Endometrium (tissue), 2 donors: Measurements from ENCODE around the gene CDC37.

Source experiments
- FAIRE-seq: peaks from 2 replicates; lab custom pipeline; 2012; peaks lifted over from hg19 to GRCh38; lab: Jason Lieb, UNC
- donor health status: control.
- donor health status: control.

The CDC37 gene

DNA sequence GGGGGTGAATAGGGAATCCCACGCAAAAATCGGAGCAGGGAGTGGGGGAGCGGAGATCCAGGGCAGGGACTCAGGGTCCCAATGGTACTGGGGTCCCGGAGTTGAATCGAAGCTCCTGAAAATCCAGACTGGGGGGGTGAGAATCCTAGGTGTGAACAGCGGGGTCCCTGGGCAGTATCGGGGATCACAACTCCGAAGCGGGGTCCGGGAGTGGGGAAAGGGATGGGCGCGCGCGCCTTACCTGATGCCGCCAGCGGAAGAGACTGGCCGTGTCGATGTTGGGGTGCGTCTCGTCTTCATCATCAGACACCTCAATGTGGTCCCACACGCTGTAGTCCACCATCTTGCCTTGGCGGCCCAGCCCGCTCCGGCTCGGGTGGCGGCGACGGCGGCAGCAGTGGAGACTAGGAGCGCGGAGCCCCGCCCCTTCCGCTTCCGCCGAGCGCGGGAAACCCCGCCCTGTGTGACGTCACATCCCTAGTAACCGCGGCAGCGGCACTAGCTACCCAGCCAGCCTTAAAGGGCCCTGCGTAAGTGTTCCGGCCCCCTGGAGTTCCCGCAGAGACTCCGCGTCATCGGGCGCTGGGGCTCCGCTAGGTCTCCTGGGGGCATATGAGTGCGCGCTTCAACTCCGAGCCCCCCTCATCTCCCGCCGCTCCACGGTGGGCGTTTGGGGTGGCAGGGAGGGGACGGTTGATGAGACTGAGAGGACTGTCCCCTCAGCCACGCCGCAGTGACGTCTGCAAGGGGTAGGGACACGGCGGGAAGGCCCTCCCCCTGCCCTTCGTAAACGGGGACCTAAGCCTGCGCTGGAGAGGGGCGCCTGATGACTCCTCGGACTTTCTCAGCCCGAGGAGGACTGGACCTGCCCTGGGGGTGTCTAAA is at the start of gene CDC37:
Gene CDC37 (minus strand): TSS at position 406 of the 885 bp plus-strand sequence. CDS start 63 bp downstream, at position 343.
- FAIRE-seq, result no peak

DNA sequence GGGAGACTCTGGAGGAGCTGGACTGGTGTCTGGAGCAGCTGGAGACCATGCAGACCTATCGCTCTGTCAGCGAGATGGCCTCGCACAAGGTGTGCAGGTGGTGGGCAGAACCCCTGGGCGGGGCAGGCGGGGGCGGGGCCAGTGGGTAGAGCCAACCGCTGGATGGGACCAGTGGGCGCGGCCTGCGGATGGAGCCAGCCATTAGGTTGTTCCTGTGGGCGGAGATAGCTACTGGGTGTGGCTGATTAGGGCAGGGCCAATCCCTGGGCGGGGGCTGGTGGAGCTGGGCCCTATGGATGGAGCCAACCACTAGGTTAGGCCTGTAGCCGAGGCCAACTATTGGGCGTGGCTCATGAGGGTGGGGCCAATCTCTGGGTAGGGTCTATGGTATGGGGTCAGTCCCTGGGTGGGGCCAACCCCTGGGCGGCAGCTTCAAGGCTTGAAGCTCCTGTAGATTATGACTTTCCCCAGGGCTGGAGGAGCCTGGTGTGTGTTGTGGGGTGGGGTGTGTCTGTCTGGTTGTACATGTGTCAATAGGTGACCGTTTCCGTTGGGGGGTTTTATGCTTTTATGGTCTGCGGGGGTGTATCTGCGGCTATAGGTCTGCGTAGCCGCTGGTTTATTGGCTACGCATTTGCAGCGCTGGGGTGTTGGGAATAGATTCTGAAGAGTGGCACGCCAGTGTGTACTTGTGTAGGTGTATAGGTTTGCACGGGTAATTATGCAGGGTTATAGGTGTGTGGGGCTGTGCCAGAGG is 47.7 kb upstream of the CDC37 start:
- no peak for FAIRE-seq

GRCh38 chr19:10450191-10450852 is 47.0 kb upstream of the CDC37 start:
- no peak for FAIRE-seq

- FAIRE-seq, result no peak
Measured at GRCh38 chr19:10449037-10449436, 45.7 kb upstream of the CDC37 start.

DNA sequence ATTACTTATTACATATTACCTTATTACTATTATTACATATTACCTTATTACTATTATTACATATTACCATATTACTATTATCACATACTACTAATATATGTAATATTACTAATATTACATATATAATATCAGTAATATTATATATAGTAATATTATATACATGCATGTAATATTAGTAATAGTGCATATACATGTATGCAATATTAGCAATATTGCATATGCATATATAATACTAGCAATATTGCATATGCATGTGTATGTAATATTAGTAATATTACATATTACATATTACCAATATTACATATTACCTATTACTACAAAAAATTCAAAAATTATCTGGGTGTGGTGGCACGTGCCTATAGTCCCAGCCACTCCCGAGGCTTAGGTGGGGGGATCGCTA is 39.4 kb upstream of the CDC37 start:
- FAIRE-seq, result peak; percentile 45

DNA sequence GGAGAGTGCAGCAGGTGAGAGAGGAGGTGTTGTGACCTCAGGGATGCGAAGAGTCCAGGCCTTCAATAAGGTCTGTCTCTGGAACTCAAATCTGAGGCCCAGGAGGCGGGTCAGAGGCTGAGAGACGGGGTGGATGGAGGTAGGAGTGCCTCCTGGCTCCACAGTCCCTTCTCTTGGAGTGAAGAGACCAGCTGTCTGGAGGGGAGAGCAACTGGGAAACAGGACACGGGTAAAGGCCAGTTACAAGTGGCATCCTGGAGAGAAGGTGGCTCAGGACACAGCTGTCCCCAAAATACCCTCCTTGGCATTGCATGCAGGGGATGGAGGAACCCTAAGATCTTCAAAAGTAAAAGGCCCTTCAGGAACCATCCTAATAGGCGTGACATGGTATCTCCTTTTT is 36.2 kb upstream of the CDC37 start:
- no peak for FAIRE-seq

DNA sequence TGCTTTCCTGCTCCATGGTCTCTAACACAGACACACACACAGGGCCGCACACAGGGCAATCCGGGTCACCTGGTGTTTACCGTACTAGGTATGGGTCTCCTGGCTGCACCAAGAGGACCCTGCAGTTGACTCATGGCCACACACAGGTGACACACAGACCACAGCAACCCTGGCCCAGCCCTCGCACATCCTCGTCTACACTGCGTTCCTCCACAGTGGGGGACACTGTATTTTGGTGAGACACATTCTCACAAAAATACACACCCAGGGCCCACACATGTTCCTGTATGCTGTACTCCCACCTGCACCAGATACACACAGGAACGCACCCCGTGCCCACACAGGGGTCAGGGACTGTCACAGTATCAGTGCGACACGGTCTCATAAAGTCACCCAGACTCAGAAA is 29.8 kb upstream of the CDC37 start:
- no peak for FAIRE-seq

DNA sequence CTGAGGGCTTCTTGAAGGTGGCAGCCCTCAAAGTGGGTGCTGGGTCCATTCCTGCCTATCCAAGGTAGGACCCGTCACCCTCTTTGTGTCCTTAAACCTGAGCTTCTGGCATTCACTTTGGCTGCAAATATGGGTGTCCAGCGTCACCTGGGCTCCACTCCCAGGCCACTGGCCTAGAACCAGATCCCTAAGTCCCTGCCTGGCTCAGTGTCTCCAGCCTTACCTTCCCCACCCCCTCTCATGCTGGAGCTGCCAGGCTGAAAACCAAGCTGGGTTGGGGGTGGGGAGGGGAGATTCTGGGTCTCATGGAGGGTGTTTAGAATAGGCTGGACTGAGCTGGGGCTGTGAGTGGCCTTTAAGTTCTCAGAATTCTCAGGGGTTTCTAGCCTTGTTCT is 29.4 kb upstream of the CDC37 start:
- FAIRE-seq, result no peak

GRCh38 chr19:10431943-10432735 is 28.8 kb upstream of the CDC37 start:
- no peak for FAIRE-seq

DNA sequence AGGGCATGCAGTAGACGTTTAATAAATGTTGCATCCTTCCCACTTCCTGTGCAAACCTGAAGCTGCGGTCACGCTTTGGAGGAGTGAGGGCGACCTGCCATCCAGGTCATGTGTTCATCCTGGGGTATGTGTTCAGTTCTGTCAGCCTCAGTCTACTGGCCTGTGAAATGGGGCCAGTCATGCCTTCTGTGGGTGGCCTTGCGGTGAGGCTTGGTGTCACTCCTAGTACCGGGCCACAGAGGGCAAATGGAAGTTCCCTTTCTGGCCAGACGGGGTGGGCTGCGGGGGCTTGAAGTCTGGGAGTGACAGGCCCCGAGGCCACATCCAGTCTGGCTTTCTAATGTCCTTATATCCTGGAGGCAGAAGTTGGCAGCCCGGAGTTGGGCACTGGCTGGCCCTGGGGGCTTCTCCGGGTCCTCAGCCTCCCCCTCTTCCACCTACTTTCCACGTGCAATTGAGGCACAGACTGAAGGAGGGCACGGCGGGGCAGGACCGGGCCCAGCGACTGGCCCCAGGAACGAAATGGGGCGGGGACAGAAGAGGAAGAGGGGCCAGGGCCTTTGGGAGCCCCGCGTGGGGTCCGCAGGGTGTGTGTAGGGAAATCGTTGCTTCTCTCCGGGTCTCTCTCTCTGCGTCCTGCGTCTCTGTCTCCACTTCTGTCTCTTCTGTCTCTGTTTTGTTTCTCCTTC is 28.1 kb upstream of the CDC37 start:
- no peak for FAIRE-seq

- no peak for FAIRE-seq
Measured at GRCh38 chr19:10430505-10431253, 27.3 kb upstream of the CDC37 start.

GRCh38 chr19:10428996-10429381 is 25.6 kb upstream of the CDC37 start:
- no peak for FAIRE-seq

GRCh38 chr19:10427169-10427568 is 23.8 kb upstream of the CDC37 start:
- no peak for FAIRE-seq

- no peak for FAIRE-seq
Measured at GRCh38 chr19:10424011-10424637, 20.8 kb upstream of the CDC37 start.

GRCh38 chr19:10422846-10423245 is 19.5 kb upstream of the CDC37 start:
- no peak for FAIRE-seq

DNA sequence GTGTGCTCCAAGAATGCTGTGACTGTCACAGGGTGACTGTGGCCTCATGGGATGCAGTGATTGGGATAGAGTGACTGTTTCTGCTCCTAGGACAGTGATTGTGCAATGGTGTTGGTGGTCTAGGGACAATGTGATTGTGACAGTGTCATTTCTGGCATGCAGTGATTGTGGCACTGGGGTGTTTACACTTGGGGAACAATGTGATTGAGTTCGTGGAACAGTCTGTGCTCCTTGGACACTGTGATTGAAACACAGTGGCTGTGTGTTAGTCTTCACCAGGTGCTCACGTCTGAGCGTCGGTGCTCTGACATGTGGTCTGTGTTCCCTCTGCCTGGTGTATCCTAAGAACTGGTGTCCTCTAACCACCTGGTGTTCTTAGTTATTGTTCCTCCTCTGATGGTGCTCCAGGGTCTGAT is 18.7 kb upstream of the CDC37 start:
- FAIRE-seq, result no peak

DNA sequence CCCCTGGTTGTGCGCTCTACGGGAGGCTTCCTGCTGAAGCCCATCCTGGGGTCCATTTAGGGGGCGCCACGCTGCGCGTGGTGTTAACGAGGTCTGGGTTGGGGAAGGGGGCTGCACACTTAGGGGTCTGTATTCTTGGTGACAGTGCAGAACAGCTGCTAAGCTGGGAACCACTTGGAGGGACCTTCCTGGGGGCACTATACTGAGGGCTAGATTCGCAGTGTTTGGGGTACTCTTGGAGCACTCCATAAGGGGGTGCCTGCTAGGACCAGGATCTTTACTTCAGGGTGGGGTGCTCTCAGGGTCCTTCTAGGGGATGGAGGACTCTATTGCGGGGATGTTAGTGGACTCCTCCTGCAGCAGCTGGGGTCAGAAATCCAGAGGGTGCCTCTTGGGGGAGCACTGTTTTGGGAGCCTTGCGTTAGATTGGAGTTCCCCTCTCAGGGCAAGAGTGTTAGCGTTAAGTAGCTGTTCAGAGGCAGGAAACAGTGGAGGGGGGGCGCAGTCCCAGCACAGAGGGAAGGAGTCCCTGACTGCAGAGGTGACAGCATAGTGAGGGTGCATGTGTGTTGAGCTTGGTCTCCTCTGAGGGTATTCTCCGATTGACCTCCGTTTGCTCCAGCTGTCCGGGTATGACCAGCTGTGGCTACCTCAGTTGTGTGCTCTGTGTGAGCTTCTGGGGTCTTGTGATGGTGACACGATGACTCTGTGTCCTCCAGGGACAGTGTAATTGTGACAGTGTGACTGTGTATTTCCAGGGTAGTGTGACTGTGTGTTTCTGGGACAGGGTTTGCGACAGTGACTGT is 18.1 kb upstream of the CDC37 start:
- no peak for FAIRE-seq

GRCh38 chr19:10420444-10421239 is 17.3 kb upstream of the CDC37 start, which contains the start of gene PDE4A:
TSS of gene PDE4A (plus strand) at chr19:10420538. CDS start at chr19:10420765, 227 bp downstream.
- no peak for FAIRE-seq
